ENCODE measurements around the gene WWOX. TPM values are rescaled to one million over a fixed set of nuclear protein-coding genes. Genes with fewer than 3 reads are reported as not detected.

Gene WWOX
- total and polyA plus RNA-seq, 2 of the 4 experiments (the other 2 are of a cell fraction): 2.7 to 5.4 TPM

GRCh38 chr16:78425281-78425680, 325.8 kb downstream of the WWOX start:
- Histone ChIP-seq H3K4ac (ENCODE audit: low read depth, low read length) (no peak overlapping the region), H2BK20ac (ENCODE audit: low read depth, low read length) (no peak overlapping the region), H3K18ac (ENCODE audit: low read depth, low read length) (no peak overlapping the region), H3K56ac (ENCODE audit: extremely low read depth, insufficient read depth, low read length) (no peak overlapping the region), H4K8ac (ENCODE audit: low read depth in 2 of 2, low read length in 2 of 2) (no peak overlapping the region), H3K4me2 (ENCODE audit: low read depth, low read length) (no peak overlapping the region), H2BK15ac (ENCODE audit: low read depth, low read length) (no peak overlapping the region), H3K27ac (ENCODE audit: insufficient read depth, low read length) (no peak overlapping the region), H3K4me3 (ENCODE audit: insufficient read depth, low read depth, low read length) (no peak overlapping the region), H4K5ac (ENCODE audit: low read depth, low read length) (no peak overlapping the region), H2AK9ac (replicated peaks; ENCODE audit: low read depth, low read length, poor library complexity) (no peak overlapping the region), H3K14ac (replicated peaks; ENCODE audit: low read depth, low read length) (no peak overlapping the region), H3K36me3 (ENCODE audit: control insufficient read depth, insufficient read depth, low read length) (no peaks in the 10 kb centered on the region), H3K9ac (ENCODE audit: low read depth, low read length) (no peak overlapping the region), H2BK5ac (ENCODE audit: low read depth, low read length, poor library complexity, severe bottlenecking) (no peak overlapping the region), H3K9me3 (ENCODE audit: control insufficient read depth, insufficient read depth, low read length) (peaks cover 15% of the 10 kb centered on the region), H3K27me3 (ENCODE audit: control insufficient read depth, insufficient read depth, low read length) (no peaks in the 10 kb centered on the region), H3K4me1 (ENCODE audit: control insufficient read depth, insufficient read depth, low read length) (no peaks in the 10 kb centered on the region), H2AFZ (replicated peaks; ENCODE audit: low read length, poor library complexity) (no peak overlapping the region), H3K79me1 (ENCODE audit: low read depth in 1 of 2, low read length in 2 of 2) (no peaks in the 10 kb centered on the region), H4K20me1 (ENCODE audit: insufficient read depth, low read length) (no peaks in the 10 kb centered on the region), H2AK5ac (ENCODE audit: low read depth, low read length) (no peak overlapping the region), H3K23ac (ENCODE audit: low read depth, low read length) (no peak overlapping the region), H4K91ac (ENCODE audit: insufficient read depth, low read depth, low read length) (no peak overlapping the region), H2BK120ac (ENCODE audit: low read depth, low read length) (no peak overlapping the region), H3K9me1 (ENCODE audit: insufficient read depth, low read length) (no peaks in the 10 kb centered on the region)
- in situ Hi-C loops (cut with MboI; ENCODE audit: low sequenced_read_pairs): no loop called here
- dilution Hi-C loops (cut with HindIII; ENCODE audit: low sequenced_read_pairs, unreplicated experiment): no loop called here
- CTCF ChIA-PET: no interaction called here
- DNase-seq (no peak), ATAC-seq (ENCODE audit: low read depth) (no peak)
- WGBS, 2 experiments (ENCODE audit: extremely low coverage in 2 of 2, insufficient read length in 1 of 2): no CpG with 5 or more reads among the region's 4 CpGs
- BruUV-seq (replicated peaks): no TSS peak
- intact Hi-C loops (cut with micrococcal nuclease): no loop called here
- POLR2A ChIA-PET (ENCODE audit: unreplicated experiment): no interaction called here
- TF ChIP-seq NFE2L2 (IDR thresholded peaks at IDR 0.05; ENCODE audit: low read depth, low read length): no peak
- TF ChIP-seq SMC3 (IDR thresholded peaks at IDR 0.05; ENCODE audit: low read depth, low read length): no peak
- no peak for TF ChIP-seq USF2 (IDR thresholded peaks at IDR 0.05; ENCODE audit: low read depth, low read length)
- TF ChIP-seq RCOR1 (IDR thresholded peaks at IDR 0.05; ENCODE audit: insufficient replicate concordance, low read length): no peak
- no peak for TF ChIP-seq MAFK (IDR thresholded peaks at IDR 0.05; ENCODE audit: low read depth, low read length)
- no peak for TF ChIP-seq POLR2A (IDR thresholded peaks at IDR 0.05; ENCODE audit: low read depth, low read length)
- no peak for TF ChIP-seq BHLHE40 (IDR thresholded peaks at IDR 0.05; ENCODE audit: low read depth, low read length)
- no peak for TF ChIP-seq MXI1 (IDR thresholded peaks at IDR 0.05; ENCODE audit: borderline replicate concordance, low read depth, low read length)
- no peak for TF ChIP-seq RFX5 (IDR thresholded peaks at IDR 0.05; ENCODE audit: low read depth, low read length)
- TF ChIP-seq CHD1 (IDR thresholded peaks at IDR 0.05; ENCODE audit: low read depth, low read length): no peak
- no peak for TF ChIP-seq CTCF (conservative IDR thresholded peaks at IDR 0.05; ENCODE audit: low read depth, low read length)
- TF ChIP-seq RAD21 (IDR thresholded peaks at IDR 0.05; ENCODE audit: low read length): no peak
- no peak for TF ChIP-seq FOS (IDR thresholded peaks at IDR 0.05; ENCODE audit: low read depth, low read length)
- TF ChIP-seq MAZ (IDR thresholded peaks at IDR 0.05; ENCODE audit: borderline replicate concordance, low read depth, low read length): no peak
